WTC11 (cell line): ENCODE measurements around the gene CASKIN2.

Source experiments
- ATF3 ChIP-seq: sonication (generic); formaldehyde crosslinking; conservative IDR thresholded peaks from 2 replicates; pipeline ENCODE4 v1.8.1; 2022; ENCODE audit warnings: mild to moderate bottlenecking, missing genetic modification reagents
- CTCF ChIP-seq: fragments of 200-600 bp; IDR thresholded peaks from 2 replicates; pipeline ENCODE4 v1.8.0; 2022; ENCODE audit warnings: antibody characterized with exemption
- JUN ChIP-seq: sonication (generic); formaldehyde crosslinking; IDR thresholded peaks from 2 replicates; pipeline ENCODE4 v1.8.0; 2023; ENCODE audit warnings: mild to moderate bottlenecking, missing genetic modification reagents
- MAX ChIP-seq: sonication (generic); formaldehyde crosslinking; IDR thresholded peaks from 2 replicates; pipeline ENCODE4 v1.8.0; 2022; ENCODE audit warnings: mild to moderate bottlenecking, missing genetic modification reagents
- PREB ChIP-seq: sonication (generic); formaldehyde crosslinking; IDR thresholded peaks from 2 replicates; pipeline ENCODE4 v1.8.1; 2022; ENCODE audit warnings: mild to moderate bottlenecking, missing genetic modification reagents, moderate library complexity, borderline replicate concordance
- ZNF138 ChIP-seq: sonication (generic); formaldehyde crosslinking; conservative IDR thresholded peaks from 2 replicates; pipeline ENCODE4 v1.8.1; 2022; ENCODE audit warnings: mild to moderate bottlenecking, moderate library complexity, missing genetic modification reagents
- ZNF219 ChIP-seq: sonication (generic); formaldehyde crosslinking; IDR thresholded peaks from 2 replicates; pipeline ENCODE4 v1.8.0; 2023; ENCODE audit warnings: missing genetic modification reagents, mild to moderate bottlenecking, borderline replicate concordance
- ZSCAN18 ChIP-seq: fragments of 250-450 bp; sonication (Bioruptor Pico); IDR thresholded peaks from 2 replicates; pipeline ENCODE4 v2.1.2; 2022; ENCODE audit warnings: mild to moderate bottlenecking, moderate library complexity

- TF ChIP-seq CTCF (no peak), ATF3 (CRISPR knock-in tag) (no peak), ZNF219 (CRISPR knock-in tag) (no peak), ZSCAN18 (CRISPR knock-in tag) (no peak), JUN (CRISPR knock-in tag) (no peak), ZNF138 (CRISPR knock-in tag) (no peak), MAX (no peak), PREB (CRISPR knock-in tag) (no peak)
These were observed 11.4 kb upstream of the CASKIN2 start for GRCh38 chr17:75526555-75527270.
